Measurements from ENCODE around the gene TMEM63A.
"Not testable (repeated sequence)": the region's sequence is repeated elsewhere in the genome, so short reads cannot be mapped to it uniquely, and the experiment has no call there.

The TMEM63A gene

DNA sequence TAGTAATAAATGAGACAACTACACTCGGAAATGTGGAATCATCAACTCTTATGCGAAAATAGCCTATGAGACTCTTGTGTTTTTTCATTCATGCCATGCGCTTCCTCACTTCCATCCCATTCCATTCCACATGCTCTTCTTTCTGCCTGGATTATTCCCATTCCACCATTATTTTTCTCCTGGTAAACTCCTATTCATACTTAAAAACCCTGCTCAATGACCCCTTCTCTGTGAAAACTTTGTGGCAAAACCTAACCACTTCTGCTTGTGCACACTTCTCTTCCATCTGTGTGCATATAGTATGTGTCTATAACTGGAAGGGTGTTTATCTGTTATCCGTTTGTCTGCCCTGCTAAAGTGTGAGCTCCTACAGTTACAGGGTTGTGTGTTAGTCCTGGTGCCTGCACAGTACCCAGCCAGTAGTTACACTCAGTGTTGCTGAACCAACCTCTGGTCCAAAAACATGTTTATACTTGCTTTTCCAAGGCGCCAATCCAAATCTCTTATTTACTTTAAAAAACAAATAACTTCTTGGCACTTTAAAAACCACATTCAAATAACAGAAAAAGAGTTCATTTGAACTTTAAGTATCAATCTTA lies 61.6 kb downstream of the TMEM63A start:
- no peak for DNase-seq (ENCODE audit: low read depth in 2 of 2)

DNA sequence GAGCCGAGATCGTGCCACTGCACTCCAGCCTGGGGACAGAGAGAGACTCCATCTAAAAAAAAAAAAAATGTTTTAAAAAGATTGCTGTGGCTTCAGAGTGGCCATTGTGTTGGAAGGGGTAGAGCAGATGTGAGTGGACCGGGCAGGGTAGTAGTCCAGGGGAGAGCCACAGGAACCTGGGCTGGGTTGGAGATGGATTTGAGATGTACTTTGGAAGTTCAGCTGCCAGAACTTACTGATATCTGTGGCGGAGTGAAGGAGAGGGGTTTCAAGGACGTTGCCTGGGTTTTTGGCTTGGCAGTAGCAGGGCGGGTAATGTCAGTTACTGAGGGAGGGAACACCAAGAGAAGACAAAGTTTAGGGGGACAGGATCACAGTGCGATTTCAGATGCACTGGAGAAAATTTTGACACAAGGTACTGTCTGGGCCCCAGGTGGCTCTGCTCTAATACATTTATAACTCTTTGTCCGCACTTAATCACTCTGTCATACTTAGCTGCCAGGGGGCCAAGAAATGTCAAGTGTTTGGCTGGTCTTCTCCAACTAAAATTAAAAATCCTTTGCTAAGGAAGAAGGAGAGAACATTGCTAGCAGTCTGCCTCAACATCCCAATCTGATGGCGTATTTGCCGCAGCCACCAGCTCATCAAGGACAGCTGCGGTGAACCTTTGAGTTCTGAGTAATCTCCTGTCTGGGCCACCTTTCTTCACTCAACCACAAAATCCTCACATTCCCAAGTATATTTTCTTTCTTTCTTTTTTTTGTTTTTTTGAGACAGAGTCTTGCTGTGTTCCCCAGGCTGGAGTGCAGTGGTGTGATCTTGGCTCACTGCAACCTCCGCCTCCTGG lies 62.6 kb downstream of the TMEM63A start:
- no peak for DNase-seq (ENCODE audit: low read depth in 2 of 2)

DNA sequence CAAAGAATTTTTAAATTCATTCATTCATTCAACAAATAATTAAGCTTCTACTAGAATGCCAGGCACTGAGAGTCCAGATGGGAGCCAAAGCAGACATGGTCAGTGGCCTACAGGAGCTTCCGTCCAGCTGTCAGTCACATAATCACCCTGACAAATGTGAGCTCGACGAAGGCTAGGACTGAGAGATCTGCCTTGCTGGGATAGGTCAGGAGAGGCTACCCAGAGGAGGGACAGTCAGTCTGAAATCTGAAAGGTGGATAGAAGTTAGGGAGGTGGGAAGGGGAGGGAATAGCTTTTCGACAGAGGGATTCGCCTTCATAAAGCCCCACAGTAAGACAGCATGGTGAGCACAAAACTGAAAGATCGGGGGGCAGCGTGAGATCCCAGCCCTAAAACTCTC lies 64.0 kb downstream of the TMEM63A start:
- no peak for DNase-seq (ENCODE audit: low read depth in 2 of 2)

DNA sequence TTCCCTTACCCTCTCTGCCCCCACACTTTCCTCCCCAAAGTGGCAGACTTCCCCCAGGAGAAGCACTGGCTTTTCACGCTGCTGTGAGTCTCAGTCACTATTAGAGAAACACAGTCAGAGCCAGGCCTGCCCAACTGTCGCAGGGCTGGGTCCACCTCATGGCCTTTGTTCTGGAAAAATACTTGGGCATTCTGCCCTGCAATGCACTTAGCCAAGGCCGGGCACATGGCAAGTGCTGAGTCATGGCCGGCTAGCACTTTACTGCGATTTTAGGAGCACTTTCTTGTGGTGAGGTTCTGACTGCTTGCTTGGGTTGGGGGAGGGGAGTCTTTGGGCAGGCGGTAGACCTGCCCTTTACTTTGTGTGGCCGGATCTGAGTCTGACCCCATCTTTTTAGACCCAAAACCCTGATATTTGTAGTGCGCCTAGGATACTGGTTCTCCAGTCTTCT lies 64.5 kb downstream of the TMEM63A start:
- peak in 1 of 2 experiments; percentile 26 for DNase-seq (ENCODE audit: low read depth in 2 of 2)

DNA sequence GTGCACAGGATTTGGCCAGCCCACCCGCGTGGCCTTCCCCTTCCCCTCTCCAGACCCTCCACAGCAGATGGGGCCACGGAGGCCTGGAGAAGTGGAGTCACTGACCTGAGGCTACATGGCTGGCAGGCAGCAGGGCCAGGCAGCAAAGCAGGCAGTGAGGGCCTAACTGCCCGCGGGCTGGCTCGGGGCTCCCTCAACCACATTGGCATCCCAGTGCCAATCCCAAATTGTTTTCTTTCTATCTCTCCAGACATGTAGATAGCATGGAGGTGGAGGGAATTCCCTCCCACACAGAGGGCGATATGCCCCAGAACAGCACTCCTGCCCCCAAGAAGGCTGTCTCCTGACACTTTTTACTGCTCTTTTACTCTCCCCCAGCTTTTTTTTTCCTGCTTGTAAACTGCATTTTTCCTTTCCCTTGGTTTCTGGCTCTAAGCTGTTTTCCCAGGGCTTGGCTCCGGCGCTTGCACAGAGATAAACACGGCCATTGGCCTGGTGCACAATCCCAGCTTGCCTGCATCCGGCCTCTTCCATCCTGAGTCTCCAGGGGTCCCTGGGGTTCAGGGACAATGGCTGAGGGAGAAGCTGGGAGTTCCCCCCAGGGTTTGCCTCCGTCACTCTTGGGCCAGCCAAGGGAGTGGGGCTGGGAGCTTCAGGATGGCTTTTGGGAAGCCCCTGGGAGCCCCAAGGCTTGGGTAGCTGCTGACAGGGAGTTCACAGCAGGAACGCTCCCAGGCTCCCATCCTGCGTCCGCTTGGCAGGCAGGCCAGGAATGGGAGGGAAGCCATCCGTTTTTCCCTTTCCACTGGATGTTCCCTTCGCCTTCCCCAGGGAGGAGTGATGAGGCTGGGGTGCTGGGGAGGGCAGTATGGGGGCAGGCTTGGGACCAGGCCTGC lies 65.3 kb downstream of the TMEM63A start:
- no peak for DNase-seq (ENCODE audit: low read depth in 2 of 2)

DNA sequence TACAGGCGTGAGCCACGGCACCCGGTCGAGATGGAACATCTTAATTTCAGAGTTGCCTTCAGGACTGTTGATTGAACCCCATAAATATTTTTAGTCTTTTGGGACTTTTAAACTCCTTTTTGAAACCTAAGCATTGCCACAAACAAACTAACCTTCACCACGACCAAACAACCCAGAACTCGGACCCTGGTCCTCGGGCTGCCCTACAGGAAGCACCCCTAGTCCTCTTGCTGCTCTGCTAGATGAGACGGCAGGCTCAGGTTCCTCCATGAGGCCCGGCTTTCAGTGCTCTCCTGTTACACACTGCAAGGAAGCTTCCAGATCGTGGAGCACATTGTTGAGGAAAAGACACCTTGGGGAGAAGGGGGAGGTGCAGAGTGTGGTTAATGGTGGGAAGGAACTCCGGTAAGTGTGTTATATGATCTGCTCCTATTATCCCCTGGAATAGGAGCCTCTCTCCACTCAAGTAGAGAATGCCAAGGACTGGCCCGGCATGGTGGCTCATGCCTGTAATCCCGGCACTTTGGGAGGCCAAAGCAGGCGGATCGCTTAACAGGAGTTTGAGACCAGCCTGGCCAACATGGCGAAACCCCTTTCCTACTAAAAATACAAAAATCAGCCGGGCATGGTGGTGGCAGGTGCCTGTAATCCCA lies 66.5 kb downstream of the TMEM63A start:
- DNase-seq (ENCODE audit: low read depth in 2 of 2) = no peak

DNA sequence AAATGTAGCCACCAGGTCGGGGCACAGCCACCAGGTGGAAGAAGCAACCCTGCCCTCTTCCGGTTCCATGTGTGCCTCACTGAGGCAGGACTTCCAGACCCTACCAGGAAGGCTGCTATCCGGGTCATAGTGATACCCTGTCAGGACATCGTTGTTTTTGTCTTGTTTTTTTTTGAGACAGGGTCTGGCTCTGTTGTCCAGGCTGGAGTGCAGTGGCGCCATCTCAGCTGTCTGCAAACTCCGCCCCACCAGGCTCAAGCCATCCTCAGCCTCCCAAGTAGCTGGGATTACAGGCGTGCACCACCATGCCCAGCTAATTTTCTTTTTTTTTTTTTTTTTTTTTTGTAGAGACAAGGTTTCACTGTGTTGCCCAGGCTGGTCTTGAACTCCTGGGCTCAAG lies 67.1 kb downstream of the TMEM63A start:
- not testable (repeated sequence) for DNase-seq (ENCODE audit: low read depth in 2 of 2)

DNA sequence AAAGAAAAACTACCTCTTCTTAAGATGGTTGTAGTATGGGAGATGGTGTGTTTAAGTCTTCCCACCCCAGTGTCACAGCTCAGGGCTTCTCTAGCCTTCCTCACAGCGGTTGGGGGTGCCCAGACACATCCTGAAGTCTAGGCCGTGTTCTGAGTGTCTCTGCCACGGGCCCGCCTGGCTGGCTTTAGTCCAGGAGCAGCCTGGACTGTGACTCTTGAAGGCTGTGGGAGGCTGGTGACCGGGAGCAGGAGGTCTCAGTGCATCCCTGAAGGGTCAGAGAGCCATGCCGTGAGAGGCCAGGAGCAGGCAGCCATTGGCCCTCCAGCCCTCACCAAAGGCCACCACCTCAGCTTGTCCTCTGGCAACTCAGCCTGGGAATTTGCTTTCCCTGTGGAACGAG lies 67.8 kb downstream of the TMEM63A start:
- DNase-seq (ENCODE audit: low read depth in 2 of 2) = no peak

DNA sequence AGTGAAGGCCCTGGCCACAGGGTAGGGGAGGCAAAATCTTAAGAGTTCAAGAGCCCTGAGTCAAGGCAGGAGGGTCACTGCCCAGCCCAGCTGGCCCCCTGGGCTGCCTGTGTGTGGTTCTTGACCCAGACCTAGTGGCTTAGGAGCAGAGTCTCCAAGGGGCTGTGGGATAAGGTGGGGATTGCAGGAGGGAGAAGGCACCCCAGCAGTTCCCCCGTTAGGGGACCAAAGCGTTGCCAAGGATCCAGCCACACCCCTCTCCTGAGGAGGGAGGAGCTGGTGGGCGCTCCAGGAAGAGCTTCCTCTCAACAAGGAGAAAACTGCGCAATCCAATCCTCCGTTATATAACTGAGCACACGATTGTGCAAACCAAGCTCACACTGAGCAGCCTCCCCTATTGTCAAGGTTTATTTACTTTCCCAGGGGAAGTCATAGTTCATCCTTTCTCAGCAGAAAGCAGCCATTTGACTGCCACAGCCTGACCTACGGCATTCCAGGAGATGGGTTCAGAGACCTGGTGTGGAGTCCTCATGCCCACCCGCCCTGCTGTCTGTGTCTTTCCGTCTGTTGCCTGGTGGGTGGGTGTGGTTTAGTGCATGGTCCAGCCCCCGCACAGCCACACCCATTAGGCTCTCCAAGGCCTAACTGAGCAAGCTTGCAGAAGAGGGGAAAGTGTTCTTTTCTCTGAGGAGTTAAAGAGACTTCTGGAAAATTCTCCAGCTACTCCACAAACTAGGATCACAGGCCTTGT lies 68.8 kb downstream of the TMEM63A start:
- no peak for DNase-seq (ENCODE audit: low read depth in 2 of 2)

DNA sequence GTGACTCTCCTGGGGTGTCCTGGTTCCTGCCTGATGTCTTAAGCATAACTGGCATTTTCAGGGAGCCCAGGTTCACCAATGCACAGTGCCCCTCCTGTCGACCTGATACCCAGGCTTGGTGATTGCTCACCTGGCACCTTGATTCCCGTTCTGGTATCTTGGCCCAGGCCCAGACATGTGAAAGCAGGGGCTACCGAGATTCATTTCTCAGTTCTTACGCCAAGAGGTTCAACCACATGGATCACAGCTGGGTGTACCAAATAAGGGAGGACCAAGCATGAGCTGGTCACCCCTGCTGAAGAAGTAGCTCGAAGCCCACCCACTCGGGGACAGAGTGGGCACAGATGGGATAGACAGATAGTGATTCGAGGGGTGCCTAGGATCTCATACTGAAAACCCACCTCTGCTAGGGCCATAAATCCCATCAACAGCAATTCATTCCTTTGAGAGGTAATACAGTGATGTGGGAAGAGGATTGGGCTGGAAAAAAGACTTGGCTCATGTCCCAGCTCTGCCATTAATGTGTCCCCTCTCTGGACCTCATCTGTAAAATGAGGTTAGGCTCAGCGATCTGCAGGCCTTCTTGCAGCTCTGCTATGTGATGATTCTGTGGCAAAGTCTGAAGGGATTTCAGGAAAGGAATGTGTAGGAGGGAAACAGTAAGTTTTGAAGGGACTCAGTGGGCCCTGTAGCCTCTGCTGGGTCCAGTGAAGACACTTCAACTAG lies 69.5 kb downstream of the TMEM63A start:
- no peak for DNase-seq (ENCODE audit: low read depth in 2 of 2)

DNA sequence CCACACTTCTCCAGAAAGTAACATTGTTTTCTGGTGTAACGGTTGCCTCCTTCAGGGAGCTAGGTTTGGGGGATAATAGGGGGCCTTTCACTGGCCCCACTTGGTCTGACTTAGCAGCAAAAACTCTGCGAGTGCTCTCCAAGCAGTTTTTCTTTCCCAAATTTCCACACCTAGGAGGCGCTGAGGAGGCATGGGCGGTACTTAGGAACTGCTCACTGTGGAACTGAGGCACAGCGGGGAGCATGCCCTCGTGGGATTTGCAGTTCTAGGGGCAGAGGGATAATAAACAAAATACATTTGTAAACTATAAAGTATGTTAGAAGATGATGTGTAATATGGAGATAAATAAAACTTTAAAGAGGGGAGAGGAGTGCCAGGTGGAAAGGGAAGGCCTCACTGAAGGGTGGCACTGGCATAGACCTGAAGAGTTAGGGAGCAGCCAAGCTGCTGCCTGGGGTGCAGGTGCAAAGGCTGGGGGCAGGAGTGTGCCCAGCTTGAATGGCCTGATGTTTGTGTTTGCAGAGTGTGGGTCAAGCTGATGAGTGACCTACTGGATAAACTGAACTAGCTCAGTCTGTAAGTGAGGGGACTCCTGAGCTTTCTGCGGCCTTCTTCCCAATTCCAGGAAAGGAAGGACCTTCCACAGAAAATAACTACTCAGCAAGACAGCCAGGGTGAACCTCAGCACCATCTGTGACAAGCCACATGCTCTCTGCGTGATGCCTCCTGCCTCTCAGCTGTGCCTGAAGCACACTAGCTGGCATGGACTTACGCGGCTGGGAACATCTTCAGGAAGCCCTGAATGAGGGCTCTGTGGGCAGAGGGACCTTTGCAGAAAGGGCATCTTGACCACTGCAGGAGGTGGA lies 70.3 kb downstream of the TMEM63A start:
- DNase-seq (ENCODE audit: low read depth in 2 of 2) = no peak

DNA sequence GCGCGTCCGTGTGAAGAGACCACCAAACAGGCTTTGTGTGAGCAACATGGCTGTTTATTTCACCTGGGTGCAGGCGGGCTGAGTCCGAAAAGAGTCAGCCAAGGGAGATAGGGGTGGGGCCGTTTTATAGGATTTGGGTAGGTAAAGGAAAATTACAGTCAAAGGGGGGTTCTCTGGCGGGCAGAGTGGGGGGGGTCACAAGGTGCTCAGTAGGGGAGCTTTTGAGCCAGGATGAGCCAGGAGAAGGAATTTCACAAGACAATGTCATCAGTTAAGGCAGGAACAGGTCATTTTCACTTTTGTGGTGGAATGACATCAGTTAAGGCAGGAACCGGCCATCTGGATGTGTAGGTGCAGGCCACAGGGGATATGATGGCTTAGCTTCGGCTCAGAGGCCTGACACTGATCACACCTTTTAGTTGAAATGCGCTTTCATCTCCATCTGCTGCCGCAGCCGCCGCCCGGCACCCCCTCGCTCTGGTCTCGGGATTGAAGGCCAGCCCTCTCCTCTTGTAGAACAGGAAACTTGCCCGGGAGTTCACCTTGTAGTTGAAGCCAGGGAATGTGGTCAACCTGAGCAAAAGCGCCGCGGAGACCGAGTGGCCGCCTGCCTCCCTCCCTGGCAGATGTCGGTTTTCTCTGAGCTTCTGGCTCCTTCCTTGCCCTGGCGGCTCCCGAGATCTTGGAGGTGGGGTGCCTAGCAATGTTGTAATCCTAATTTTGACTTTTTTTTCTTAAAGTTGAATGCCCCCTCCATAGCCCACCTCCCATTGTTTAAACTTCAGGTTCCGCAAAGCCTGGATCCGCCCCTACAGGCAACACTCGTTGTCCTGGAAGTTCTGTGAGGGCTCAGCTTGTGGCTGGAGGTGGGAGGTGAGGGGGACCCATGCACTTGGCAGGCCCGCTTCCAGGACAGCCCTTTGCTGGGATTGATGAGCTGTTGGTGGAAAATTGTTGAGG lies 71.3 kb downstream of the TMEM63A start:
- DNase-seq (ENCODE audit: low read depth in 2 of 2) = not testable (repeated sequence)

DNA sequence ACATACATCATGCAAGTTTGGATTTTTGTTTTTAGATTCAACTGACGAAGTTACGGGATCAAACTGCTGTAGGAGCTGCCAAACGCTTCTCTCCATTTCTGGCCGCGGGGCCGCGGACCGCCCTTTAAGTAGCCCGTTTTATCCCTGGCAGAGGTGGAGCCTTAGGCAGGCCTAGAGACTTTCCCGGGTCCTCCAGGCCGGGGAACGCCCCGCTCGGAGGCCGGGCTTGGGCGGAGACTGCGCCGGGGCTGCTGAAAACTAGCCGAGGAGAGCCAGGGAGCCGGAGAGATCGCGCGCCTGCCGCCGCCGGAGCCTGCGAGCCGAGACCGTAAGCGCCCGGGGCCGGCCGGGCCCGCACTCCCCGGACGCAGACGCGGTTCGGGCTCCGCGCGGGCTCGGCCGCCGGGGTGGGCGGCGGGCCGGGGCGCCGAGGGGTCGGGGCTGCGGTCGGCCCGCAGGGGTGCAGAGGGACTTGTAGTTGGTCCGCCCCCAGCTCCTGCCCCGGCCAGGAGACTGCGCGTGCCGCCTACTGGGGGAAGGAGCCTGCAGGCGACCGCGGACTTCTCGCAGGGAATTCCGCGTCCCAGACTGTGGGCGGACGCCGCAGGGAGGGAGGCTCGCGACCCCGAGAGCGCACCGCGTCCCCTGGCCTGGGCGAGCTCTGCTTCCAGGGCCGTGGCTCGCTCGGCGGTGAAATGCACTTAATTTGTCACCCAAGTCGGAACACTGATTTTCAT lies 72.2 kb downstream of the TMEM63A start, which contains the start of gene EPHX1:
Gene EPHX1 (plus strand): TSS at position 283 of the 737 bp plus-strand sequence. CDS start 18,606 bp downstream, outside the sequence.
- DNase-seq (ENCODE audit: low read depth in 2 of 2) = peak; percentile 43 to 51

DNA sequence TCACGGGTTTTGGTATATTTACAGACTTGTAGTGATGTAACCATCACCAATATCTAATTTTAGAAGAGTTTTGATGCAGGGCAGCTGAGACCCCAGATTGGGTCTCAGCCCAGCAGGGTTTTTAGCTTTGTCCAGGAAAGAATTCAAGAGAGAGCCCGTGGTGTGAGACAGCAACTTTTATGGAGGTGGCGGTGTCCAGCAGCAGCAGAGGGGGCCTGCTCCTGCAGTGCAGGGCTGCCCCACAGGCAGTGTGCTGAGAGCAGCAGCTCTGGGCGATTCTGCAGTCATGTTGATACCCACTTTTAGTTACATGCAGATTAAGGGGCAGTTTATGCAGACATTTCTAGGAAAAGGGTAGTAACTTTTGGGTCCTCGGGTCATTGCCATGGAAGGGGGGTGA lies 74.0 kb downstream of the TMEM63A start:
- DNase-seq (ENCODE audit: low read depth in 2 of 2) = no peak

DNA sequence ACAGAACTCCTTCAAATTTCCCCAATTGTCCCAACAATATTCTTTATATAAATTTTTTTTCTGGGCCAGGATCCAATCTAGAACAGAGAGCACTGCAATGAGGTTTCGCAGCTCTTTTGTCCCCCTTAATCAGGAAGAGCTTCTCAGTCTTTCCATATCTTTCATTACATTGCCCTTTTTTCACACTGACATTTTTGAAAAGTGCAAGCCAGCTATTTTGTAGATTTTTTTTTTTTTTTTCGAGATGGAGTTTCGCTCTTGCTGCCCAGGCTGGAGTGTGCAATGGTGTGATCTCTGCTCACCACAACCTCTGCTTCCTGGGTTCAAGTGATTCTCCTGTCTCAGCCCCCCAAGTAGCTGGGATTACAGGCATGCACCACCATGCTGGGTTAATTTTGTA lies 75.4 kb downstream of the TMEM63A start:
- not testable (repeated sequence) for DNase-seq (ENCODE audit: low read depth in 2 of 2)

DNA sequence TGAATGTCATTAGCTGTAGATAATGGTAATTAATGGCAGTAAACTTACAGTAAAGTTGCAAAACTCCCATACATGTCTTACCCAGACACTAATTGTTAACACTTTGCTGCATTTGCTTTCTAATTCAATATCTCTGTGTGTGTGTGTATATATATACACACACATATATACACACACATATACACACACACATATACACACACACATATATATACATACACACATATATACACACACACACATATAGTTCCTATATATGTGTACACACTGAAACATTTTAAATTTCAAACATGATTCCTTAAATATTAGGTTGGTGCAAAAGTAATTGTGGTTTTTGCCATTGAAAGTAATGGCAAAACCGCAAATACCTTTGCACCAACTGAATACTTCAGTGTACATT lies 75.9 kb downstream of the TMEM63A start:
- DNase-seq (ENCODE audit: low read depth in 2 of 2) = no peak

DNA sequence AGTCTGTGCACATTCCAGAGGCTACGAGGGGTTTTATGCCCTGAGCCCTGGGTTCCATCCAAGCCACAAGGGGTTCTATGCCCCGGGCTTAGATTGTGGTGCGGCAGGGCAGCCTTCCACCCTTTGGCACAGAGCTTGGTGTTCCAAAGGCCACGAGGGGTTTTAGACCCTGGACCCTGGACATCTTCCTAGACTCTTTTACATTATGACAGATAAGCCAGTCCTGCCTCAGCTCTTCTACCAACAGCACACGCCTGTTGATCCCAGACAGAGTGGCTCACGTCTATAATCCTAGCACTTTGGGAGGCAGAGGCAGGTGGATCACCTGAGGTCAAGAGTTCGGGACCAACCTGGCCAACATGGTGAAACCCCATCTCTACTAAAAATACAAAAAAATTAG lies 81.0 kb downstream of the TMEM63A start:
- DNase-seq (ENCODE audit: low read depth in 2 of 2) = not testable (repeated sequence)

Data from fibroblast of skin of left biceps (primary cell).